GM19193 (cell line): ENCODE measurements around the gene DUSP8.
"Not testable (repeated sequence)": the region's sequence is repeated elsewhere in the genome, so short reads cannot be mapped to it uniquely, and the experiment has no call there.

Experiments used
- POLR2A ChIP-seq: IDR thresholded peaks from 4 replicates; pipeline ENCODE4 v1.6.1; 2011; ENCODE audit not compliant: insufficient read depth, insufficient read length; ENCODE audit errors: extremely low read depth

DUSP8 gene

DNA sequence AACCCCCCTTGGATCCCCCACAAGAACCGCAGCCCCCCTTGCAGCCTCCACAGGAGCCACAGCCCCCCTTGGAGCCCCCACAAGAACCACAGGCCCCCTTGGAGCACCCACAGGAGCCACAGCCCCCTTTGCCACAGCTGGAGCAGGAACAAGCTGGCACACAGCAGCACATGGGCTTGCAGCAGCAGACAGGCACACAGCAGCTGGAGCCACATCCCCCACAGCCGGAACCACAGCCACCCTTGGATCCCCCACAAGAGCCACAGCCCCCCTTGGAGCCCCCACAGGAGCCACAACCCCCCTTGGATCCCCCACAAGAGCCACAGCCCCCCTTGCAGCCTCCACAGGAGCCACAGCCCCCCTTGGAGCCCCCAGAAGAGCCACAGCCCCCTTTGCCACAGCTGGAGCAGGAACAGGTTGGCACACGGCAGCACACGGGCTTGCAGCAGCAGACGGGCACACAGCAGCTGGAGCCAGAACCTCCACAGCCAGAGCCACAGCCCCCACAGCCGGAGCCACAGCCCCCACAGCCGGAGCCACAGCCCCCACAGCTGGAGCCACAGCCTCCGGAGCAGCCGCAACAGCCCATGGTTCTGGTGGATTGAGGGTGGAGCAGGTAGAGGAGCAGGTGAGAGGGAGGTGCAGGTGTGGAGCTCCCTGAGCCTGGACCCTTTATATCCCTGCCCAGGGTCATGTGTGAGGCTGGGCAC, 12.7 kb upstream of the DUSP8 start, which contains the start of gene KRTAP5-1:
KRTAP5-1 (minus strand) TSS at position 623 of the 710 bp plus-strand sequence; CDS start at position 589, 34 bp downstream.
- TF ChIP-seq POLR2A: not testable (repeated sequence)

DNA sequence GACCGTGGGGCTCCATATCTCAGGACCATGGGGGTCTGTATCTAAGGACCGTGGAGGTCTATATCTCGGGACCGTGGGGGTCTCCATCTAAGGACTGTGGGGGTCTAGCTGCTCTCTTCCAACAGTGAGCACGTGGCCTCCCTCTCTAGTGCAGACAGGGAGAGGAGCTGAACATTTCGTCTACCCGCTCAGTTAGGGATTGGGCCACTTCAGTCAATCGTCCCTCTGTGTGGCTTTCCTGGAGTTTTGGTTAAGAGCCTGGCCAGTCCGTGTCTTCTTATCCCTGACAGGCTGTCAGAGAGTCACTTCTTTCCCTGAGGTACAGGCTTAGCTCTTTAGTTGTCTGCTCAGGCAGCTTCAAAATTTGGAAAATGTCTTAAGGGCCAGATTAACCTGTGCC, 9.9 kb upstream of the DUSP8 start:
- no peak for TF ChIP-seq POLR2A

DNA sequence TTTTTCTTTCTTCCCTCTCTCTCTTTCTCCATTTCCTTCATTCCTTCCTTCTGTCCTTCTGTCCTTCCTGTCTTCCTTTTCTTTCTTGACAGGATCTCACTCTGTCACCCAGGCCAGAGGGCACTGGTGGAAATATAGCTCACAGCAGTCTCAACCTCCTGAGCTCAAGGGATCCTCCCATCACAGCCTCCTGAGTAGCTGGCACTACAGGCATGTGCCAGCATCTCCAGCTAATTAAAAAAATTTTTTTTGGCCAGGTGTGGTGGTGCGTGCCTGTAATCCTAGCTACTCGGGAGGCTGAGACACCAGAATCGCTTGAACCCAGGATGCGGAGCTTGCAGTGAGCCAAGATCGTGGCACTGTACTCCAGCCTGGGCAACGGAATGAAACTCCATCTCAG, 4.8 kb upstream of the DUSP8 start:
- TF ChIP-seq POLR2A: no peak

DNA sequence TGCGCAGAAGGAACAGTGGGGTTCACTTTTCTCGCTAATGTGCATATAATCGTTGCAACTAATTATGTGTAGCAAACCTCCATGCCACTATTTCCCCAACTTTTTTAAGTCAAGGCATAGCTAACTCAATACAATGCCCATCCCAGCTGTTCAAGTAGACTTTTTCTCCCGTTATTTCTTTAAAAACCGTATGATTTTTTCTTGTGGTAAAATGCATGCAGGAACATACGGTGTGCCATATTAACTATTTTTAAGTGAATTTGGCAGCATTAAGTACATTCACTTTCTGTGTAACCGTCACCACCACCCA, 2.8 kb upstream of the DUSP8 start:
- no peak for TF ChIP-seq POLR2A

DNA sequence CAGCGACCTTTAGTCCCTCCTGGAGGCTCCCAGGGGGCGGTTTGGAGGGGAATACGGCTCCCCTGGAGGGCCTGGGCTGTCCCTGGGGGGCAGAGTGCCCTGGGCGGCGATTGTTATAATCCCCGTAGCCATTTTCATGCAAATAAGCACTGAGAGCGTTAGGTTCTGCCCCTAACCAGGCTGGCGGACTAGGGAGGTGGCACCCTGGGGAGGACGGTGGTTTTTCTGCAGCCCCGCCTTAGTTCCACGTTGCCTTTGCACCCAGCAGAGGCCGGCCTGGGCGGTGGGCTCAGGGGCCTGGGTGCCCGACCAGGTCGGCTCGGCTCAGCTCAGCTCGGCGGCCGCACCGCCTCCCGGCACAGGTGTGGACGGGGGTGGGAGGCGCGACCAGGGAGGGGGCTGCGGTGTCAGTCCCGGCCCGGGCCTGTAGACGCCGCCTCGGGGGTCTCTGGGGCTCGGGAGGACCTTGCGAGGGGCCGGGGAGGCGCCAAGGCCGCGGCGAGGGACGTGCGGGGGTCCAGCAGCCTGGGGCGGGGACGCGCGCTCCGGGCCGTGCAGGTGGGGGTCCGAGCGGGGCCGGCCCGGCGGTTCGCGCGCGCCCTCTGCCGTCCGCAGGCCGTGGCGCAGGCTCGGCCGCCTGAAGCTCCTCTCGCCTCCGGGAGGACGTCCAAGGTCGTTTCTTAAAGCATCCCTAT, 2.3 kb upstream of the DUSP8 start:
- TF ChIP-seq POLR2A: no peak

DNA sequence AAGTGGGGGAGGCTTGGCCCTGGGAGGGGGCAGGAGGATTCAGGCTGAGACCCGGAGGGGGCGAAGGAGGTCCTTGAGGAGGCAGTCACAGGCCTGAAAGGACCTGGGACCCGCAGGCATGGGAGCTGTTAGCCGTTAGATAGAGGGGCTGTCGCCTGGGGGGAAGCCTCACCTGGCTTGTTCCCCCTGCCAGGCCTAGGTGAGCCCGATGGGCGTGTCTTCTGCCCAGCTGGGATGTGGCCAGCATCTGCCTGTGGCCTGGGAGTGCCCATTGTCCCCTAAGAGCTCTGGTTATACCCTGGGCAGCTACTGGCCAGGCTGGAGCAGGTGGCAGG, 1.8 kb upstream of the DUSP8 start:
- no peak for TF ChIP-seq POLR2A

DNA sequence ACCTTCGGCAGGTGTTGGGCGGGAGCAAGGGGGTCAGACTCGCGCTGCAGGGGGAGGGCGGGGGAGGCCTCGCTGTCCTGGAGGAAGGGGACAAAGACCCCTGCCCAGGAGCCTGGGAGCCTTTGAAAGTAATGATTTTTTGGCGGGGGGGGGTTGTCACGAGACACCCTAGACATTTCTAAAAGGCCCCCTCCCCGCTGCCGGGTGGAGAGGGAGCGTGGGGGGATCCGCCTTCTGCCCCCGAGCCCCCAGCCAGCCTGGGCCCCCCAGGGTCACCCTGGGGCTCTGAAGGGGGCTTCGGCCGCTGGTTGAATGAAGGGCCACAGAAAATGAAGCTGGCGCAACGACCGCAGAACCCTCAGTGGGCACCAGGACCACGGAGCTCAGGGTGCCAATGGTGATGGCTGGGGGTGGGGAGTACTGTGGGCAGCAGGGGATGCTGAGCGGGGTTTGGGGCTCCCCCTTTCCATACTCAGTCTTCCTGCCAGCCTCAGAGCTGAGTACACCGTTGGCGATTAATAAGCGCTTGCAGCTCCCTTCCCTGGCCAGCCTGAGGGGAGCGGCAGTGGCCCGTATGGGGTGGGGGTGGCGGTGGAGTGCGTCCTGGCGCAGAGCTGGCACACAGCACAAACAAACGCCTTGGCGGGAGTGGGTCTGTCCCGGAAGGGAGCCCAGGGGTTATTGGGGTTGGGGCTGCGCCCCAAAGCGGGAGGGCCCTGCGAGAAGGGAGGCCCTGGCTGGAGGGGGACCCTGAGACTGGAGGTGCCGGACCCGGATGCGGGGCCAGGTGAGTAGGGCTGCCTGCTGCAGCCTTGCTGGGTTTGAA, 1.2 kb upstream of the DUSP8 start:
- no peak for TF ChIP-seq POLR2A

DNA sequence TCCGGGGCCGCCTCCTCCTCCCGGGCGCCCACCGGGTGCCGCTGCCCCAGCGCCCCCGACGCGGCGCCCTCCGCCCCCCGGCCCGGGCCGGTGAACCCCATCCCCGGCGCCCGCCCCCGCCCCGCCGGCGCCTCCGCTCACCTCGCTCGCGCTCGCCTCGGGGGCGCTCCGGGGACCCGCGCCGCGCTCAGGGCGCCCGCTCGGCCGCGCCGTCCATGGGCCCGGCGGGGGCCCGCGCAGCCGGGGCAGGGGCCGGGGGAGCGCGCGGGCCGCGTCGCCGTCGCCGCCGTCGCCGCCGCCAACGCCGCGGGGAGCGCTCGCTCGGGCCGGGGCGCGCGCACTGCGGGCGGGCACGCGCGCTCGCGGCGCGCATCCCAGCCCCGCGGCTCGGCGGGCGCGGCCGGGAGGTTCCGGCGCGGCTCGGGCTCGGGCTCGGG, 293 bp downstream of the DUSP8 start:
- no peak for TF ChIP-seq POLR2A

DNA sequence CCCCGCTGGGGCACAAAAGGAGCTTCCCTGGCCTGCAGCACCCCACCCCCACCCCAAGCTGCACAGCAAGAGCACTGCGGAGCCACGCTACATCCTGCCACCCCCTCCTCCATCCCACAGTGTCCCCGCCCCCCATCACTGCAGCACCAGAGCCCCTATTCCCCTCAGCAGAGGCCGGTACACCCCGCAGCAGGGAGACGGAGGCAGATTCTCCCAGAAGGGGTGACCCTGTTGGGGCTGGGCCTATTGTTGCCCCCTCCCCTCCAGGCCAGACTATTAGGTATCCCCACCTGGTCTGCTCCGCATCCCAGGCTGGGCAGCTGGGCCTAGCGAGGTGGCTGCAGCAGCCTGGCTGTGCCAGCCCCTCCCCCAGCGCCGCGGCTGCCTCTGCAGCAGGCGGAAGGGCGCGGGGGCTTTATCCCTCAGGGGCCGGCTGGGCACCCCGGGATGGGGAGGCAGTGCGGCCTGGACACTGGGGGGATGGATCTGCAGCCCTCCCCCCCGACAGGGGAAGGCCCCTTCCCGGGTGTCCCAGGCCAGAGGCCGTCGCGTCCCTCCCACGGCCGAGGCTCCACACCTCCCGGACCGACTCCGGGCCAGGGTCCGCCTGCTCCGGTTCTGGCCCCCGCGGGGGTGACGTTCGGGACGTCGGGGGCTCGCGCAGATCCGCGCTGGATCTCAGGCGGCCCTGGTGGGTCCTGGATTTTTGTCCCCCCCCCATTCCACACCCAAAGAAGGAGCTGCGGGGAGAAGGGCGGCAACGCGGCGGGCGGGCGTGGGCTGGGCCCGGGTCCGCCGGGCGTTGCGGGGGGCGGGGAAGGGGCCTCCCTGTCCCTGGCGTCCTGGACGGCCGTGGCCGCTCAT, 943 bp downstream of the DUSP8 start:
- TF ChIP-seq POLR2A: no peak

DNA sequence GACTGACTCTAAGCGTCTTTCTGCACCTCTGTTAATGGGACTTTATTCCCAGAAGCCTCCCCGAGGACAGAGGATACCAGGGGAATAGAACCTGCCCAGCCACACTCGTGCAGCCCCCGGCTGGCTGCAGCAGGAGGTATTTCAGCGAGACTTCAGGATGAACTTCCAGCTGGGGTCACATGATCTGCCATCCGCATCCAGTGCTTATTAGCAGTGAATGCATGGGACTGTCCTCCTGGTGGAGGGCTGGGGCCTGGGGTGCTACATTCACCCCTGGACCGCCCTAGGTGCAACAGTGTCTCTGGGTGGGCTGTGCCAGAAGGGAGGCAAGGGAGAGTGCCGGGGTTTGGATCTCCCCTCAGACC, 1.6 kb downstream of the DUSP8 start:
- TF ChIP-seq POLR2A: no peak

DNA sequence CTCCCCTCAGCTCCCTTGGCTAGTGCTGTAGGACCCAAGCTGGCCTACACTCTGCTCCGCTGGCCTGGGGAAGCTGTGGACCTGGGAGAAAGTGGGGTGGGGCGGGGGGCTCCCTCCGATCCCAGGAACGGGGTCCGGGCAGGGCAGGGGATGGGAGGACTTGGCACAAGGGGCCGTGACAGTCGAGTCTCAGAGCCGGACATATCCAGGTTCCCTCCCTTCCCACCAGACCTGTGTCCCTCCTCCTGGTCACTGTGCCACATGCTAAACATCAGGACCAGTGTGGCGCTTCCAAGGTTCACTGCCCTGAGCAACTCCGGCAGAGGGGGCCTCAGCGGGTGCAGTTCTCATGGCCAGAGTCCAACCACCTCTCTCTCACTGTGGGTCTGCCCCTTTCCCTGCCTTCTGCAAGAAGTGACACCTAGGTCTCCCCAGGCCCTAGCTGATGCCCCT, 2.0 kb downstream of the DUSP8 start:
- no peak for TF ChIP-seq POLR2A

DNA sequence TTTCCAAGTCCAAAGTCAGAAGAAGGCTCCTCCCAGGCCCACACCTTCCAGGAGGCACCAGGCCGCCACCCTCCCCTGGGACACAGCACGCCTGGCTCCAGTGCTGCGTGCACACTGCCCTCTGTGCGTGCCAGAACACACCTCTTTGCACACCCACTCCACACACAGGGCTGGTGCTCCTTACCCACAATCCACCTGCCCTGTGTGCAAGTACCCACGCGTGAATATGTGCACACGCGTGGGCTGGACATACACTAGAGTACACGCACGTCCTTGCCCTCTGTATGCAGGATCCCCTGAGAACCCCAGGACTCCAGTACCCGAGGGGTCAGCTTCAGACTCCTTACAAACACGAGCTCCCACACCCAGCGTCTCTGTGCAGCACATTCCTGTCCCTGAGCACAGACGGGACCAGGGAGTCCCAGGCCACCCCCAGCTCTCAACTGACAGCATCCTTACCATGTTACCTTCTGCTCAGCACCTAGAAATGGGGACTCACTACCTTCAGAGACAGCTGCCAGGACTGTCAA, 2.8 kb downstream of the DUSP8 start:
- no peak for TF ChIP-seq POLR2A

DNA sequence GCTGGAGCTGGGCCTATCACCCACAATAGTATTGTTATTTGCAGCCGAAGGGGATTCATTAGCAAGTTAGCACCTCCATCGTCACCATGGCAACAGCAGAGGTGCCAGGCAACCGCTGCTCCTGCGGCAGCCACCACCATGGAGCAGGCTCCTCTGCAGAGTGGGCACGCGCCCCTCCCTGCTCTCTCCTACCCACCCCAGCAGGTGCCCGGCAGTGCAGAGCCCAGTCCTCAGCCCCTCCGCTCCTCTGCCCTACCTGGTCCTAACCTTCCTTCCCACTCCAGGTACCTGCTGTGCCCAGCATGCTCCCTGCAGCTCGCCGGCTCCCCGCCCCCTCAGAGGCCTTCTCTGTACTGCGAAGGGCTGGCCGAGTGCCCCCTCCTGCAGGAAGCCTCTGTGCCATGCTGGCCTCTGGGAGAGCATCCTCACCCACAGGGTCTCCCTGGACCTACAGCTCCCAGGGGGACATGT, 3.6 kb downstream of the DUSP8 start:
- TF ChIP-seq POLR2A: no peak

DNA sequence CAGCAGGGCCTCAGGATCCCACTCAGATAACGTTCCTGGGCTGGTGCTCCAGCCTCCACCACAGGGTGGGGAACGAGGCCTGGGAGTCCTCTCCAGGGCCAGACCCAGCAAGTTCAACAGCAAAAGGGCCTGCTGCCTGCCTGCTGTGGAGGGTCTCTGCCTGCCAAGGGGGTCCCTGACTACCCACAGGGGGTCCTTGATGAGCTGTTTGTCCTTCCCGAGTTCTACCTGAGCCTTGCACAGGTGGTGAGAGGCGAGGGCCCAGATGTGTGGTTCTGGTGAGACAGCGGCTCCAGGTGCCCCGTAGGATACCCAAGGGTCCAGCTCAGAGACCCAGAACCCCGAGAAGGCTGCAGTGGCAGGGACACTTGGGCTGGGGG, 4.4 kb downstream of the DUSP8 start:
- no peak for TF ChIP-seq POLR2A
